ENCODE data around the gene PPP1R2. TPM values are rescaled to one million over a fixed set of nuclear protein-coding genes. Genes with fewer than 3 reads are reported as not detected.
"Not testable (repeated sequence)": the region's sequence is repeated elsewhere in the genome, so short reads cannot be mapped to it uniquely, and the experiment has no call there.

The PPP1R2 gene
- total RNA-seq, 3 donors from 2014 or later = 42.6 to 60.0 (median 46.2) TPM

DNA sequence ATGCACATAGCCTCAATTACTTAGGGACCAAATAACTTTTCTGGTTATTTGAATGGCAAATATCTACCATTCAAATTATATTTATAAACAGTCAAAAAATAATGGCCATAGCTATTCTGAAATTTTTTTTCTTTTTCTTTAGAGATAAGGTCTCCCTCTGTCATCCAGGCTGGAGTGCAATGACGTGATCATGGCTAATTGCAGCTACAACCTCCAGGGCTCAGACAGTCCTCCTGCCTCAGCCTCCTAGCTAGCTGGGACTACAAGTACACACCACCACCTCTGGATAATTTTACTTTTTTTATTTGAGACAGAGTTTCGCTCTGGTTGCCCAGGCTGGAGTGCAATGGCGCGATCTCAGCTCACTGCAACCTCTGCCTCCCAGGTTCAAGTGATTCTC, 16.6 kb downstream of the PPP1R2 start:
- Histone ChIP-seq H3K4me1 (ENCODE audit: low read depth) (no peaks in the 10 kb centered on the region), H3K4me3 (no peak overlapping the region), H3K36me3 (ENCODE audit: low read depth) (no peaks in the 10 kb centered on the region), H3K9me3 (no peaks in the 10 kb centered on the region)
- ATAC-seq (no peak), DNase-seq (no peak)
- intact Hi-C loops (cut with DNase I, micrococcal nuclease) = loop anchor here in 1 of 2 donors (10.0 kb wide), 1 partner anchor 252 kb away; the partner anchor contains the start of gene XXYLT1
- TF ChIP-seq, protein P1, sequence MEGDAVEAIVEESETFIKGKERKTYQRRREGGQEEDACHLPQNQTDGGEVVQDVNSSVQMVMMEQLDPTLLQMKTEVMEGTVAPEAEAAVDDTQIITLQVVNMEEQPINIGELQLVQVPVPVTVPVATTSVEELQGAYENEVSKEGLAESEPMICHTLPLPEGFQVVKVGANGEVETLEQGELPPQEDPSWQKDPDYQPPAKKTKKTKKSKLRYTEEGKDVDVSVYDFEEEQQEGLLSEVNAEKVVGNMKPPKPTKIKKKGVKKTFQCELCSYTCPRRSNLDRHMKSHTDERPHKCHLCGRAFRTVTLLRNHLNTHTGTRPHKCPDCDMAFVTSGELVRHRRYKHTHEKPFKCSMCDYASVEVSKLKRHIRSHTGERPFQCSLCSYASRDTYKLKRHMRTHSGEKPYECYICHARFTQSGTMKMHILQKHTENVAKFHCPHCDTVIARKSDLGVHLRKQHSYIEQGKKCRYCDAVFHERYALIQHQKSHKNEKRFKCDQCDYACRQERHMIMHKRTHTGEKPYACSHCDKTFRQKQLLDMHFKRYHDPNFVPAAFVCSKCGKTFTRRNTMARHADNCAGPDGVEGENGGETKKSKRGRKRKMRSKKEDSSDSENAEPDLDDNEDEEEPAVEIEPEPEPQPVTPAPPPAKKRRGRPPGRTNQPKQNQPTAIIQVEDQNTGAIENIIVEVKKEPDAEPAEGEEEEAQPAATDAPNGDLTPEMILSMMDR (IDR thresholded peaks at IDR 0.05) = no peak

DNA sequence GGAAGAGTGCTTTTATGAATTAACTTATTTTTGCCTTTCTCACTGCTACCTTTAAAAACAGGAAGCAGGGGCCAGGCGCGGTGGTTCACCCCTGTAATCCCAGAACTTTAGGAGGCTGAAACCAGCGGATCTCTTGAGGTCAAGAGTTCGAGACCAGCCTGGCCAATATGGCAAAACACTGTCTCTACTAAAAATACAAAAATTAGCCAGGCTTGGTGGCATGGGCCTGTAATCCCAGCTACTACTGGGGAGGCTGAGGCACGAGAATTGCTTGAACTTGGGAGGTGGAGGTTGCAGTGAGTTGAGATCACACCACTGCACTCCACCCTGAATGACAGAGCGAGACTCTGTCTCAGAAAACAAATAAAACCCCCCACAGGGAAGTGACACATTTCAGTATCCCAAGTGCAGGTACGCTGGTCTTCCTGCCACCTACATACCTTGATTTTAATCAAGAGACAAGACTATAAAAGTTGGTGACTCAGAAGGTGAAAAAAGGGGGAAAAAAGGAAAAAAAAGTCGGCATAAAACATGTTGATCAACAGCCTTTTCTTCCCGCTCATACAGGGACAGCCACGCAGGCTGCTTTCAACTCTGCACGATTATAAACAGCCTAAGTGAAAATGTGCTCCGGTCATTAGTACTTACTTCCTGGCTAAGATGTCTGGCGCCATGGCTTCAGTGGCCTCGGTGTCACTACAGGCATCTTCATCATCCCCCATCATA, 18.8 kb downstream of the PPP1R2 start:
- DNase-seq (no peak), ATAC-seq (no peak)
- intact Hi-C loops (cut with DNase I, micrococcal nuclease) = loop anchor here (5.0 to 10.0 kb wide), 2 partner anchors 250 to 252 kb away; partner anchors contain the start of gene XXYLT1 (in 2 of the 2)
- TF ChIP-seq, protein P1 (IDR thresholded peaks at IDR 0.05) = no peak
- no peaks in the 10 kb centered on the region for H3K36me3 ChIP-seq (ENCODE audit: low read depth)
- H3K9me3 ChIP-seq = no peaks in the 10 kb centered on the region
- no peak overlapping the region for H3K4me3 ChIP-seq
- H3K4me1 ChIP-seq (ENCODE audit: low read depth) = no peaks in the 10 kb centered on the region

DNA sequence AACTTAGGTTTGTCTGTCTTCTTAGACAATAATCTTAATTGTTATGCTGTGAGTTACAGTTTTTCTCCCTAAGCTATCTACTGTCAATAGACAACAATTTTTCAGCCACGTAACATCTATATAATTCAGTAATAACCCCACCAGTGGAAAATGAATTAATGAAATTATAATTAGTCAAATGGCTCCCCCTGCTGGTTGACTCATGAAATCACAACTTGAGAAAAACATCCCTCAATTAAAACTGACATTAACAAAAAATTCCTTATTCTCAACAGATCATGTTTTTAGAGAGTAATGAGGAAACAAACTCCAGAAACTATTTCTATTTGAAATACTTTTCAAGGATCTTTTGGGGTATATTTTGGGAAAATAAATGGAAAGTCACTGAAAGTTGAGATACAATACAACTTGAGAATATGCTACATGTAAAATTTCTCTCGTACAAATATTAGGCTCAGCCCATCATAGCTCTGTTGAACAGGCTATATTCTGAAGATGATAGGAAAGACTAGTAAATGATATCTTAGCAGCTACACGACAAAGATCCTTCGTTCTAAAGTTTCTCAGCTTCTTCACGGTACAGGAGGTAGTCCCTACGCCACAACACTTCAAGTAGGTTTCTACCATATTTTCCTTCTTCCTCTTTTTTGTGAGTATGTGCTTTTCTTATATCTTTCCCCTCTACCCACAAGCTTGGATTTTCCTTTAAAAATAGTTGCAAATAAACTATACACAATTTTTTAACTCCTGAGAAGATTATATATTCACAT, 20.7 kb downstream of the PPP1R2 start:
- TF ChIP-seq, protein P1 (IDR thresholded peaks at IDR 0.05) = peak; percentile 59
- no peaks in the 10 kb centered on the region for H3K9me3 ChIP-seq
- H3K4me3 ChIP-seq = no peak overlapping the region
- DNase-seq (no peak), ATAC-seq (no peak)
- intact Hi-C loops (cut with DNase I, micrococcal nuclease) = loop anchor here (5.0 to 10.0 kb wide), 2 partner anchors 248 to 250 kb away; partner anchors contain the start of gene XXYLT1 (in 2 of the 2)
- no peaks in the 10 kb centered on the region for H3K4me1 ChIP-seq (ENCODE audit: low read depth)
- H3K36me3 ChIP-seq (ENCODE audit: low read depth) = no peaks in the 10 kb centered on the region

DNA sequence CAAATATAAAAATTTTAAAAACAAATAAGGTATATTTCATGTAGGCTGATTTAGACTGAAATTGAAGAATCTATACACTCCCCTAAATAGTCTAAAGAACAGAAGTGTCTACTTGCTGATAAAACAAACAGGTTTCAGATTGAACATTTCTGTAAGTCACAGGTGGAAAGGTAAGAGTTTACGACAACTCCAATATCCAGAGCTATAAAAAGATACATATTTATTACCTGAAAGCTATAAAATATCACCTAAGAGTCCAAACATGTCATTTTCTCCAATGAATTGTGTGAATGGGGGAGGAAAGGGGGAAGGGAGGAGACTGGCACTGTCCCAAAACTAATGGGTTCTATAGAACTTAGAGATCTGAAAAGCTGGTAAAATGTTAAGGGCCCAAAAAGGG, 26.1 kb downstream of the PPP1R2 start:
- Histone ChIP-seq H3K4me3 (no peak overlapping the region), H3K4me1 (ENCODE audit: low read depth) (peaks cover 2% of the 10 kb centered on the region), H3K9me3 (no peaks in the 10 kb centered on the region), H3K36me3 (ENCODE audit: low read depth) (peaks cover 6% of the 10 kb centered on the region)
- intact Hi-C loops (cut with DNase I, micrococcal nuclease) = no loop called here
- DNase-seq (no peak), ATAC-seq (peak; percentile 62)
- TF ChIP-seq, protein P1 (IDR thresholded peaks at IDR 0.05) = no peak

DNA sequence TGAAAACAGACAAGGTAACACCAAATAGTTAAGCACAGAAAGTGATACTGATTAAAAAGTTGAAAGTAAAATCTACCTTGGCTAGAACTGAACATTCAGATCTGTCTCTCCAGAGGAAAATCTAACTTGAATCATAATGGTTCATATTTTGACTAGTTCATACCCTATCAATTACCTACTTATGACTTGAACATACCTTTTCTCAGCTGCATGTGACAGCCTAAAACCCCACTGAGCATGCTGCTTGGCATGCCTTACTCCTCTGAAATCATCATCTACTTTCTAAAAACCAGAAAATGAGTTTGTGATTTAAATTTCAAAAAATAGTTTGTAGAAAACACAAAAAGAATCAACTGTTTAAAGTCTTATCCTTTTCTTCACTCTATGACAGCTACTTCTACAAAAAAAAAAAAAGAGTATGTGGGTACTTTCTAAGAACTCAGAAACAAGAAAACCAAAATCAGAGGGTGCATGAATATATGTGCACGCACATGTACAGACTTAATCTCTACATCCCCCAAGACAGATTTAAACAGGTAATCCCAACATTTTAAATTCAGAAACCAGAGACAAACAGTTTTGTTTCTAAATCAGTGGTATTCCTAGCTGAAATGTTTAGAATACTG, 28.4 kb downstream of the PPP1R2 start:
- H3K4me1 ChIP-seq (ENCODE audit: low read depth); ATAC-seq; intact Hi-C loops (cut with DNase I, micrococcal nuclease); H3K9me3 ChIP-seq; H3K4me3 ChIP-seq; H3K36me3 ChIP-seq (ENCODE audit: low read depth); DNase-seq: not testable (repeated sequence)

Measured in mucosa of descending colon (tissue), 3 donors.